Pulmonary artery endothelial cell (primary cell): ENCODE data around the gene CILP2. TPM values are rescaled to one million over a fixed set of nuclear protein-coding genes. Genes with fewer than 3 reads are reported as not detected.

Experiments
- DNase-seq: peaks from one replicate; pipeline ENCODE4 v3.0.0-alpha.2; 2011; ENCODE audit warnings: low read depth, low spot score
- total RNA-seq: library from RNA; depleted of rRNA; stranded (reverse); fragments of >200 nt; gene quantifications from 2 replicates; pipeline ENCODE4 v1.2.3, GENCODE V29; 2014

Gene CILP2, protein sequence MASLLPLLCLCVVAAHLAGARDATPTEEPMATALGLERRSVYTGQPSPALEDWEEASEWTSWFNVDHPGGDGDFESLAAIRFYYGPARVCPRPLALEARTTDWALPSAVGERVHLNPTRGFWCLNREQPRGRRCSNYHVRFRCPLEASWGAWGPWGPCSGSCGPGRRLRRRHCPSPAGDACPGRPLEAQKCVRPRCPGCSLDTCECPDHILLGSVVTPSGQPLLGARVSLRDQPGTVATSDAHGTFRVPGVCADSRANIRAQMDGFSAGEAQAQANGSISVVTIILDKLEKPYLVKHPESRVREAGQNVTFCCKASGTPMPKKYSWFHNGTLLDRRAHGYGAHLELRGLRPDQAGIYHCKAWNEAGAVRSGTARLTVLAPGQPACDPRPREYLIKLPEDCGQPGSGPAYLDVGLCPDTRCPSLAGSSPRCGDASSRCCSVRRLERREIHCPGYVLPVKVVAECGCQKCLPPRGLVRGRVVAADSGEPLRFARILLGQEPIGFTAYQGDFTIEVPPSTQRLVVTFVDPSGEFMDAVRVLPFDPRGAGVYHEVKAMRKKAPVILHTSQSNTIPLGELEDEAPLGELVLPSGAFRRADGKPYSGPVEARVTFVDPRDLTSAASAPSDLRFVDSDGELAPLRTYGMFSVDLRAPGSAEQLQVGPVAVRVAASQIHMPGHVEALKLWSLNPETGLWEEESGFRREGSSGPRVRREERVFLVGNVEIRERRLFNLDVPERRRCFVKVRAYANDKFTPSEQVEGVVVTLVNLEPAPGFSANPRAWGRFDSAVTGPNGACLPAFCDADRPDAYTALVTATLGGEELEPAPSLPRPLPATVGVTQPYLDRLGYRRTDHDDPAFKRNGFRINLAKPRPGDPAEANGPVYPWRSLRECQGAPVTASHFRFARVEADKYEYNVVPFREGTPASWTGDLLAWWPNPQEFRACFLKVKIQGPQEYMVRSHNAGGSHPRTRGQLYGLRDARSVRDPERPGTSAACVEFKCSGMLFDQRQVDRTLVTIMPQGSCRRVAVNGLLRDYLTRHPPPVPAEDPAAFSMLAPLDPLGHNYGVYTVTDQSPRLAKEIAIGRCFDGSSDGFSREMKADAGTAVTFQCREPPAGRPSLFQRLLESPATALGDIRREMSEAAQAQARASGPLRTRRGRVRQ
- not detected in 2 replicates for total RNA-seq

DNA sequence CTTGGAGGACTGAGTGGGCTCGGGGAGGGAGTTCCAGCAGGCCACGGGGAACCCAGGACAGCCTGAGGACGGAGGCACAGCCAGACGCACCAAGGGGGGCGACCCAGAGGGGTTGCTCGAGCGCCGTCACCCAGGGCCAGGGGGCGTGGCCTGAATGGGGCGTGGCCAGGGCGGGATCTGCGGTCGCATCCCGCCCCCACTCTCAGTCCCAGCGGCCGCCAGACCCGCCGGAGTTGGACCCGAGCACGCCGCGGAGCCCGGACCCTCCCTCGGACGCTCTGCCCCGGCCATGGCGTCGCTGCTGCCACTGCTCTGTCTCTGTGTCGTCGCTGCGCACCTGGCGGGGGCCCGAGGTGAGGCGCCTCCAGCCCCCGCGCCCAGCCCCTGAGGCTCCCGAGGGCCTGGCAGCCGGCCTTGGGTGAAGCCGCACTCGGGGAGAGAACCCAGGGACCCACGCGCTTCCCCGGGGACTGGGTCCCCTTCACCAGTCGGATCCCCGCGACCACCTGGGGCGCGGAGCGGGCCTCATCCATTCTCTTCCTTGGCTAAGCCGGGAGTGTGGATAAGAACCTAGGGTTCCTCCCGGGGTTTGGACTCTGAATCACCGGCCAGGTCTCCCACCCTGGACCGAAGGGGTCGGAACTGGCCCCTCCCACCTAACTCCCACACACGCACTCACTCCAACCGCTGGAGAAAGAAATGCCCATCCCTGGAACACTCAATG lies at the start of gene CILP2:
Gene CILP2 (plus strand): TSS at position 205 of the 724 bp plus-strand sequence. CDS start 85 bp downstream, at position 290.
- no peak for DNase-seq

DNA sequence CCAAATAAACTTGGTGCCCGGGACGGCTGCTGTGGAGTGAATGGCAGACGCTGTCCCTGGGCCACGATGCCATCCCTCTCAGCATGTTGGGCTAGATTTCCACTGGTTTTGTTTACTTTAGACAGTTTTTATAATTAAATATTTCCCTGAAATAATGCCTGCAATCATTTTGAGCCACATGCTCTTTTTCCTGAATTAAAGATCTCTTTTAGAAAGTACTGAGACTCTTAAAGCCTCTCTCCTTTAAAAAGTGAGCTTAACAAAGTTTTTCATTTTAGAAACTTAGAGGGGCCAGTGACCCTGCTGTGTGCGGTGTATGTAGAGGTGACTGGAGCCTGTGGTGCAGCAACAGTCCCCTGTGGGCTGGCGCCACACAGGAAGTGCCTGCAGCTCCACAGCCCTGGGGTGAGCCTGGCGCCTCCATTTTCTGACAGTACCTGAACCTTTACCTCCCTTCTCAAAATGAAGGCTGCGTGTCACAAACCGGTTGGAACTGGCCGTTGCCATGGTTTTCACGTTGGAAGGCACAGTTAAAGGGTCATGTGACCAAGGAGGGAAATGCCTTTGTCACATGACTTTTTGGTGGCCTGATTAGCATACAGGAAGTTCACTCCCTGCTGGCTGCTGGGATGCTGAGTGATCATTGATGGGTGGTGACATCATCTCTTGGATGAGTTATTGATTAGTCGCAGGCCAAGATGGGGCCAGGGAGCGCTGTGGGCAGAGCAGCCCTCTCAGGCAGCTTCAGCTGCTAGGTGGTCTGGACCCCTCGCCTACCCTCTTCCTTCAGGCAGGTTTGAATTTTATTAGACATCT lies 49.0 kb upstream of the CILP2 start:
- DNase-seq = peak; percentile 85

DNA sequence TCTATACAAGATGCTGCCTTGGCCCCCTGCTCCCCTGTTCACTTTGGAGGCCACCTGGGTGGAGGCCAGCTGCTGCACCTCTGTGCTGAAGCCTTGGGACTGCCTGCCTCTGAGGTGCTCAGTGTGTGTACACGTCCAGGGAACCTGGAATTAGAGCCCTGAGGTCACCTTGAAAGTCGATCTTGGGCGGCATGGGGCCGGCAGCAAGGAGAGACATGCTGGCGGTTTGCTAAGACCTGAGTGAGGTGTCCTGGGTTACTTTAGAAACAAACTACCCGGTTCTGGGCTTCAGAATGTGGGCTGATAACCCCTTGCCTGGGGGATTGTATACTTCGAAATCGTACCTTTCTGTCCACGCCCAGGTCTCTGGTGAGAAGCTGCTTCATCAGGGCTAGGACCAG lies 48.3 kb upstream of the CILP2 start:
- DNase-seq = no peak

DNA sequence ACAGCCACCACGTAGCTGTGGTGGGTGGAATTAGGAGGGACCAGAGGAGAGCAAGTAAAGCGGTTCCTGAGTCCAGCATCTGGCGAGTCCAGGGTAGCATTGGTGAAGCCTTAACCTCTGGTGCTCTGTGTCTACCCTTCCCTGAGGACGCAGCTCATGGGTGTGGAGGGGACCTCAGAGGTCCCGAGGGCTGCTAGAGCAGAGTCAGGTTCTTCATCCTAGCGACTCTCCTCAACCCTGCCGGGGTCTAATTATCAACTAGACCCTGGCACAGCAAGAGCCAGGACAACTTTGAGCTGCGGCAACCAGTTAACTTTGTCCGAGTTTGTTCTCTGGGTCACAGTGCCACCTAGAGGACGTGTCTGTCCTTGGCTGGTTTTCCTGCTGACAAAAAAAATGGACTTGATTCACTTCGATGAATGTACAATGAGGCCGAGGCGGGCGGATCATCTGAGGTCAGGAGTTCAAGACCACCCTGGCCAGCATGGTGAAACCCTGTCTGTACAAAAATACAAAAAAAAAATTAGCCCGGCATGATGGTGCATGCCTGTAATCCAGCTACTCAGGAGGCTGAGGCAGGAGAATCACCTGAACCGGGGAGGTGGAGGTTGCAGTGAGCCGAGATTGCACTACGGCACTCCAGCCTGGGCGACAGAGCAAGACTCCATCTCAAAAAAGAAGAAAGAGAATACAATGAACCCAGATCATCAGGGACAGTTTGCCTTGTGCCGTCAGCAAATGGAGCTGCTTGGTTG lies 47.7 kb upstream of the CILP2 start:
- peak; percentile 55 for DNase-seq

- no peak for DNase-seq
Measured at GRCh38 chr19:19491321-19492025, 46.6 kb upstream of the CILP2 start.

DNA sequence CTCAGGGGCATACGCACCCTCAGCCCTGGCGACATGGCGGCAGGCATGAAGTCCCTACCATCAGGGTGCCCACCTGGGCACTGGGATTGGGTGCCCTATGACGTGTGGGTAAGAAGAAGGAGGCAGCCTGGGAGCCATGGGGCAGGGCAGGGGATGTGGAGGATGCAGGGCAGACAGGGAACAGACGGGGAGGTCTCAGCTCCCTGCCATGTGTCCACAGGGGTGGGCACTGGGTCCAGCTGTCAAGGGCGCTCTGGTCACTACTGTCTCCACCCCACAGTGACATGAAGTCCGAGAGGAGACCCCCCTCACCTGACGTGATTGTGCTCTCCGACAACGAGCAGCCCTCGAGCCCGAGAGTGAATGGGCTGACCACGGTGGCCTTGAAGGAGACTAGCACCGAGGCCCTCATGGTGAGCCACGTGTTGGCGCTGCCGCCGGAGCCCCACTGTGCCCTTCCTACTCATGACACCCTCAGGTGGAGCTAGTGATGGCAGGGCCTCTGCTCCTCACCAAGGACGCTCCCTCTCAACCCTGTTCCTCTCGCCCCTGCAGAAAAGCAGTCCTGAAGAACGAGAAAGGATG lies 45.9 kb upstream of the CILP2 start:
- DNase-seq = no peak

- no peak for DNase-seq
Measured at GRCh38 chr19:19493841-19494546, 44.1 kb upstream of the CILP2 start.

GRCh38 chr19:19495614-19496603 lies 42.2 kb upstream of the CILP2 start:
- no peak for DNase-seq

GRCh38 chr19:19498255-19498991 lies 39.6 kb upstream of the CILP2 start:
- no peak for DNase-seq

GRCh38 chr19:19499272-19499995 lies 38.6 kb upstream of the CILP2 start:
- no peak for DNase-seq

DNA sequence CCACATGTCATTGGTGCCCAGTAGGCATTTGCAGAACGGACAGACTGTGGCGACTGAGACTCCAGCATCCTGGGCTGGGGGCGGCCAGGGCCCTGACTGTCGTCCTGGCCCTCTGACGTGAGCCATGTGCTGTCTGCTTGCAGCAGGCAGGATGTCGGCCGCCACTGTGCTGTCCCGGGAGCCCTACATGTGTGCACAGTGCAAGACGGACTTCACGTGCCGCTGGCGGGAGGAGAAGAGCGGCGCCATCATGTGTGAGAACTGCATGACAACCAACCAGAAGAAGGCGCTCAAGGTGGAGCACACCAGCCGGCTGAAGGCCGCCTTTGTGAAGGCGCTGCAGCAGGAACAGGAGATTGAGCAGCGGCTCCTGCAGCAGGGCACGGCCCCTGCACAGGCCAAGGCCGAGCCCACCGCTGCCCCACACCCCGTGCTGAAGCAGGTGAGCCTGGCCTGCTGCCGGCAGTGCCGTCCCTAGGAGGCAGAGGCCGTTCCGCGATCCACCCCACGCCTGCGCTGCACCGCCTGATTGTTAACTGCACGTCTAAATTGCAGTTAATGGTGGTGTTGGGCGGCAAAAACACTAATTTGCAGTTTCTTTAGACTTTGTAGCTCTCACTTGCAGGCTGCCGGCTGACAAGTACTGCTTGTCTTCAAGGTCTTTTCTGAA lies 37.0 kb upstream of the CILP2 start:
- no peak for DNase-seq

GRCh38 chr19:19501798-19502197 lies 36.3 kb upstream of the CILP2 start:
- DNase-seq = no peak

DNA sequence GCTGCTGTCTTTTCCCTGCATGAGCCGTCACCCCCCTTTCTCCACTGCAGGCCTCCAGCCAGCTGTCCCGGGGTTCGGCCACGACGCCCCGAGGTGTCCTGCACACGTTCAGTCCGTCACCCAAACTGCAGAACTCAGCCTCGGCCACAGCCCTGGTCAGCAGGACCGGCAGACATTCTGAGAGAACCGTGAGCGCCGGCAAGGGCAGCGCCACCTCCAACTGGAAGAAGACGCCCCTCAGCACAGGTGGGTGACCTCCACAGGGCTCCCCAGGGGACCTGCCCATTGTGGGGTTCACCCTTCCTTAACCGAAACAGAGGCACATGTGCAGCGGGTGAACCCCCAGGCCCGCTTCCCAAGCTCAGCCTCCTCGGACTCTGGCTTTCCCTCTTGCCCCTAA lies 35.8 kb upstream of the CILP2 start:
- DNase-seq = no peak

DNA sequence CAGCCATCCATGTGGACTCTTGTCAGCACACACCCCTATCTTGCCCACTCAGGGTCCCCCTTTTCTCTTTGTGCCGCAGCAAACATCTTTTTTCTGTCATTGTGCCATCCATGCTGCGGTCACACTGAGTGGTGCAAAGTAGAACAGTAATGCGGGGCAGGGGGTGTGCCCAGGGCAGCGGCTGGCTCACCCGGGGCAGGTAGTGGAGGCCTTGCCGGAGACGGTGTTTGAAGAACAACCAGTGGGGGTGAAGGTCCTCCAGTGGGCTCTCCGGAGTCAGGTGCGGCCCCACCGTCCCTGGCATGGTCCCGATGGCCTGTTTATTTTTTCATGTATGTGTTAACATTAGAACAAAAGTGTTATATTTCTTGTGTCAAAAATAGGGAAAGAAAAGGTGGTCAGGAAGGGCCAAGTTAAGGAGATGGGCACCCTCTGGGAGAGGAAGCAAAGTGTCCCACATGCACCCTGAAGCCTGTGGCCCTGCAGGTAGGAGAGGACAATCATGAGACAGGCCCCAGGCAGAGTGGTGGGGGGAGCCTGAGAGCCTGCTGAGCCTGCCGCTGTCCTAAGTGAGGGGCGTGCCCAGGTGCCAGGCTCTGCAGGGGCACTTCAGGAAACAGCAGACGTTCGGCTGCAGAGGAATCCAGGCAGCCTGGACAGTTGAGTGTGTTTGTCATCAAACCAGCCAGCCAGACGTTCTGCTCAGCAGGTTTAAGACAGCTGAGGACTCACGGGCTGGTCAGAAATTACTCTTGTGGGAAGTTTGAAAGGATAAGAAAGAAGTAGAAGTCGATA lies 35.1 kb upstream of the CILP2 start:
- no peak for DNase-seq
